NCI-H1417 treated with DMSO at 0.1 percent for 48 hours (cell line): ENCODE results near the gene BMX.

ENCODE experiments used
- DNase-seq: peaks from one replicate; lab custom pipeline; 2025; lab: John Stamatoyannopoulos, UW

BMX gene

GRCh38 chrX:15570145-15570544, 69.5 kb downstream of the BMX start:
- DNase-seq, result no peak

GRCh38 chrX:15574017-15574416, 73.4 kb downstream of the BMX start:
- no peak for DNase-seq

- no peak for DNase-seq
These were observed 75.4 kb downstream of the BMX start for GRCh38 chrX:15576019-15576418.

- DNase-seq, result no peak
These were observed 79.5 kb downstream of the BMX start for GRCh38 chrX:15579778-15580747.

DNA sequence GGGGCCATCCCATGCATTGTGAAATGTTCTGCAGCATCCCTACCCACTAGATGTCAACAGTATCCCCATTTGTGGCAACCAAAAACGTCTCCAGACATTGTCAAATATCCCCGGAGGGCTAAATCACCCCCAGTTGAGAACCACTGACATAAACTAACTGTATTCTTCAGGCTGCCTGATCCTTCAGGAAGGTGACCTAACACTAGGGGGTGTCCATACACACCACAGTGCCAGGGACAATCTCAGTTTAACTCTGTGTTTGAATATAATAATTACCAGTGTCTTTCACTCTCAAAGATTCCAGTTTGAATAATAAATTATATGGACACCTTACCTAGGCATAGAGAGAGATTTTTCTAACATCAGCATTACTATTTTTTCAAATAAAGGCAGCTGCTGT, 93.8 kb downstream of the BMX start:
- no peak for DNase-seq

GRCh38 chrX:15598026-15598425, 97.4 kb downstream of the BMX start:
- no peak for DNase-seq

- no peak for DNase-seq
These were observed 98.9 kb downstream of the BMX start for GRCh38 chrX:15599461-15599860.

DNA sequence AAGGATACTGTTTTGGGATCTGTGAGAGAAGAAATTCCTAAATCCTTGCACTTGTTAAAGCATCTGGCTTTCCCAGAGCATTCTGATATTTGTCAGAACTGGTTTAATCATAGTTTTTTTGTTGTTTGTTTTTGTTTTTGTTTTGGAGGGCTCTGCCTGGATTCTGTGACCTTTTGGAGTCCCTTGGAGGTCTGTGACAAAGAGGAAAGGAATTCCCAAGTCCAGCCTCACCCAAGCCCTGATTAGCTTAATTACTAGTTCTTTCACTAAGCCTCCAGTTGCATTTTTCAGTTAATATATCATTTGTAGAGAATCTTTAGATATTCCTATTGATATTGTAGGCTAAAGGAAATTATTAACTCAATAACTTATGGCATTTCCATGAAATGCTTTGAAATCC, 99.4 kb downstream of the BMX start:
- DNase-seq, result no peak

DNA sequence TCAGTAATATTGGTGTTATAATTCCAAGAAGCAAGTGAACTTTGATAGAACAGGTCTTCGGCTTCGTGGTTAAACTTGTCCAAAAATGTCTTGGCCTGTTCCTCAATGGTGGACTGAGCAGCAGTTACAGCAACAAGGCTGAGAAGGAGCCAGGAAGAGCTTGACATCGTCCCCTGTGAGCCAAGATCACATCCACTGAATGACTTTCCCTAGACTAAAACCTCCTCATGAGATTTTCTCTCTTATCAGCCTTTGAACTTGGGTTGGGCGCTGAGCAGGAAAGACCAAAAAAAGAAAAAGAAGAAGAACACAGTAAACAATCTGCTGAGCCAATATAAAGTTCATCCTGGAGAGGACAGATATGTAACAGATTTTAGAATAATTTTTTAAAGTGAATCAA, 100.1 kb downstream of the BMX start, which contains the start of gene ACE2:
ACE2 (minus strand) TSS at position 216 of the 400 bp plus-strand sequence; CDS start at position 167, 49 bp downstream.
- no peak for DNase-seq

DNA sequence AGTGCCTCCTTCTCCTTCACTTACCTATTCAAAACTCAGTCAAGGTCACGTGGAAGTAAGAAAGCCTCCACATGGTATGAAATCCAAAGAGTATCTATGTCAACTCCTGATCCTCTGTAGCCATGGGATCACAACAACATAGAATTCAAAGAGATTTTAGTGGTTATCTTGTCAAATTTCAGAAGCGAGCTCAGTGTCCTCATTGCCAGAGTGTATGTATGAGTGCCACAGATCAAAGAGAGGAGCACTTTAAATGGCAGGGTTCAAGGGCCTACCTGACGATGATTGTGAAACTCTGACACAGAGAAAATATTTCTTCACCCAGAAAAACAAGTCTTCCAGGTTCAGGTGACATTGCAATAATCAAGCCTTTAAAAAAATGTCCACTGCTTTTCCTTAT, 101.3 kb downstream of the BMX start:
- no peak for DNase-seq

GRCh38 chrX:15602761-15603160, 102.2 kb downstream of the BMX start:
- DNase-seq, result no peak

GRCh38 chrX:15605226-15605625, 104.6 kb downstream of the BMX start:
- DNase-seq, result no peak
